ENCODE measurements around the gene SSBP1.

DNA sequence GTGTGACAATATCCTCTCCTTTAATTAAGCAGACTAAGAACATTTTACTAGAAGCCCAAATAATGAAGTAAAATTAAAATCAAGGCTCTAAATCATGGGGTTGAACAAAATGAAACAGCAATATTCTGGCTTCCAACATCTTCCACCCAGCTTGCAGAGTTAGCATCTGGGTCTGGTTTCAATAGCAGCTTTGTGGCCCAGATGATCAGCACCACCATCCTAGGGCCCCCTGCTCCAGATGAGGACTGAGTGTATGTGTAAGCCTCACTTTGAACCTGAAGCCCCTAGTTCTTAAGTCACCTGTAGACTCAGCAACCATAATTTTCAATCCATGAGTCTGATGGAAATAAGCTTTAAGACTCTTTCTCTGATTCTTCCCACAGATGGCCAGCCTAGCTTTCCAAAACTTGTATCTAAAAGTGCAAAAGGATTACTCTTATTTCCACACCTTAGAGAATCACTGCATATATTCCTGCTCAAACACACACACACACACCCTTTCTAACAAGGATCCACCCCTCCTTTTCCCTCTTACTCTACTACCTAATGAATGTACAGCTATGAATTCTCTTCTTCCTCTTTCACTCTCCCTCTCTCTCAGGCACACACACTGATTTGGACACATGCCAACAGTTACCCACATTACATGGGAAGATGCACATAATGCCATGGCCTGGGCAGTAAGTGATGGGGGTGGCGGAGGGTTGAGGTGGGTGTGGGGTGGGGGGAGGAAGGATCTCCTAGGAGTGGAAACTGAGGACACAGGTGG, 39.7 kb upstream of the SSBP1 start:
- TF ChIP-seq, protein P1, sequence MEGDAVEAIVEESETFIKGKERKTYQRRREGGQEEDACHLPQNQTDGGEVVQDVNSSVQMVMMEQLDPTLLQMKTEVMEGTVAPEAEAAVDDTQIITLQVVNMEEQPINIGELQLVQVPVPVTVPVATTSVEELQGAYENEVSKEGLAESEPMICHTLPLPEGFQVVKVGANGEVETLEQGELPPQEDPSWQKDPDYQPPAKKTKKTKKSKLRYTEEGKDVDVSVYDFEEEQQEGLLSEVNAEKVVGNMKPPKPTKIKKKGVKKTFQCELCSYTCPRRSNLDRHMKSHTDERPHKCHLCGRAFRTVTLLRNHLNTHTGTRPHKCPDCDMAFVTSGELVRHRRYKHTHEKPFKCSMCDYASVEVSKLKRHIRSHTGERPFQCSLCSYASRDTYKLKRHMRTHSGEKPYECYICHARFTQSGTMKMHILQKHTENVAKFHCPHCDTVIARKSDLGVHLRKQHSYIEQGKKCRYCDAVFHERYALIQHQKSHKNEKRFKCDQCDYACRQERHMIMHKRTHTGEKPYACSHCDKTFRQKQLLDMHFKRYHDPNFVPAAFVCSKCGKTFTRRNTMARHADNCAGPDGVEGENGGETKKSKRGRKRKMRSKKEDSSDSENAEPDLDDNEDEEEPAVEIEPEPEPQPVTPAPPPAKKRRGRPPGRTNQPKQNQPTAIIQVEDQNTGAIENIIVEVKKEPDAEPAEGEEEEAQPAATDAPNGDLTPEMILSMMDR (IDR thresholded peaks at IDR 0.05), result no peak
- no peak for TF ChIP-seq POLR2AphosphoS5 (IDR thresholded peaks at IDR 0.05)
- TF ChIP-seq POLR2A (IDR thresholded peaks at IDR 0.05; ENCODE audit: low read depth), result no peak
- no peak for TF ChIP-seq EP300 (IDR thresholded peaks at IDR 0.05)

Measured in esophagus muscularis mucosa (tissue), 4 donors.